MV-4-11 (cell line): ENCODE data around the gene SSH2.
"Not testable (repeated sequence)": the region's sequence is repeated elsewhere in the genome, so short reads cannot be mapped to it uniquely, and the experiment has no call there.

Experiments used
- DNase-seq: peaks from one replicate; lab custom pipeline; 2025; lab: John Stamatoyannopoulos, UW

SSH2 gene

GRCh38 chr17:29870836-29871465, 59.1 kb downstream of the SSH2 start:
- DNase-seq: no peak

DNA sequence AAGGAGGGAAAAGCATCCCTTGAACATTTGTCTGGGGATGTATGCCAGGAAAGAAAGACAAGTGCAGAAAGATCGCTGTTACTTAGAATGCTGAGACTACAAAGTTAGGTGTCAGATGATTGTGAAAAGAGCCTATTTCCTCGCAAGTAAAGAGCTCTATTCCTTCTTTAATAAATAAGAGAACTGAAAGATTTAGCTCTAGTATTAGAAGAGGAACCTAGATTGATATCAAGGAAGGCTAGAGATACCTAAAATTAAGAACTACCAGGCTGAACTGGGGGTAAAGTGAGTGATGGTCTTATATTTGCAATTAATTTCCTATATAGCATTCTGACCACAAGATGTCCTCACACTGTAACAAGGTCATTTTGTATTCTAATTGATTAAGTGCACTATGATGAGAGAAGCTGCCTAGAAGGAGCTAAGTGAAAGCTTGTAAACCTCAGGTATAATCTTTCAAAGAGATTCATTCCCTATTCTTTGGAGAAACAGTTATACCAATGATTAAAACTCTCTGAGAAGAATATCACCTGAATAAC, 62.3 kb downstream of the SSH2 start:
- no peak for DNase-seq

GRCh38 chr17:29866746-29867404, 63.2 kb downstream of the SSH2 start:
- no peak for DNase-seq

DNA sequence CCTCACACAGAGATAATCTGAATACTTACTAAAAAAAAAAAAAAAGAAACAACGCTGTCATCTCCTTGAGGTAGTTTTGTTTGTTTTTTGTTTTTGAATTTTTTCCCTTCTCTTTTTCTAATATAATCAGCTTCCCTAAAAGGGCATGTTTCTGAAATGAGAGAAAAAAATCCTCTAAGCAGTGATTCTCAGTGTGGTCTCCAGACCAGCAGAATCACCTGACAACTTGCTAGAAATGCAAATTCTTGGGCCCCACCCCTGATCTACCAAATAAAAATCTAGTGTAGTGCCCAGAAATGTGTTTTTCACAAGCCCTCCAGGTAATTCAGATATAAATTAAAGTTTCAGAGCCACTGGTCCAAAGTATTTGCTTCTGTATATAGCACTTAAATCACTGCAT, 65.4 kb downstream of the SSH2 start:
- DNase-seq: no peak

- DNase-seq: not testable (repeated sequence)
Observed at GRCh38 chr17:29864123-29864522, 65.9 kb downstream of the SSH2 start.

GRCh38 chr17:29862951-29863350, 67.1 kb downstream of the SSH2 start:
- DNase-seq: no peak

DNA sequence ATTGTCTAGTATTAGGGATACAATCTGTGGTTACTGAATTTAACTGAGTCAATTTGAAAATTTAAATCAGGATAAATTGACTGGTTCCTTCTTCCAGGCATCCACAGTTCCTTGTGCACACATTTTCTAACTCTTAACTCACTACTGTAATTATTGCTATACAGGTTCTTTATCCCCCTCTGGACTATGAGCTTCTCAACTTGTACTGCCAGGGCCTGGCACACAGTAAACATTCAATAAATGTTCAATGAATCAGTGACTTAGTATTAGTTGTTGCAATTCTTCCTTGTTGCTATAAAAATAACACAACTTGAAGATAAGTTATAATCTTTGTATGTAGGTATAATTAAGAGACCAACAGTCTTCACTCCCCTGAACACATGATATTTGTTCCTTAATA, 67.9 kb downstream of the SSH2 start:
- no peak for DNase-seq

DNA sequence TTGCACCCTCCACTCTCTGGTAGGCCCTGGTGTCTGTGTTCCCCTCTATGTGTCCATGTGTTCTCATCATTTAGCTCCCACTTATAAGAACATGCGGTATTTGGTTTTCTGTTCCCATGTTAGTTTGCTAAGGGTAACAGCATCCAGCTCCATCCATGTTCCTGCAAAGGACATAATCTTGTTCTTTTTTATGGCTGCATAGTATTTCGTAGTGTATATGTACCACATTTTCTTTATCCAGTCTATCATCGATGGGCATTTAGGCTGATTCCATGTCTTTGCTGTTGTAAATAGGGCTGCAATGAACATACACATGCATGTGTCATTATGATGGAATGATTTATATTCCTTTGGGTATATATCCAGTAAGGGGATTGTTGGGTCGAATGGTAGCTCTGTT, 70.6 kb downstream of the SSH2 start:
- DNase-seq: not testable (repeated sequence)

GRCh38 chr17:29857823-29858222, 72.2 kb downstream of the SSH2 start:
- DNase-seq: no peak

GRCh38 chr17:29857105-29857504, 72.9 kb downstream of the SSH2 start:
- DNase-seq: not testable (repeated sequence)

DNA sequence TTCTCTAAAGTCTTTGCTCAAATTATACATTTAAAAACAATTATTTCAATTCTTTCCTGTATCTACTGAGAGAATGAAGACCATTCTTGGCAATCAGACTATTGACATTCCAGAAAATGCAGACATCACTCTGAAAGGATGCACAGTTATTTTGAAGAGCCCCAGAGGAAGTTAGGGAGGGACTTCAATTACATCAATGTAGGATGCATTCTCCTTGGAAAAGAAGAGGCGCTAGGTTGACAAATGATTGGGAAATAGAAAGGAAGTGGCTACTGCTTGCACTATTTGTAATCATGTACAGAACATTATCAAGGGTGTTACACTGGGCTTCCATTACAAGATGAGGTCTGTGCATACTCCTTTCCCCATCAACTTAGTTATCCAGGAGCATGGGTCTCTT, 74.3 kb downstream of the SSH2 start:
- peak; percentile 59 for DNase-seq

DNA sequence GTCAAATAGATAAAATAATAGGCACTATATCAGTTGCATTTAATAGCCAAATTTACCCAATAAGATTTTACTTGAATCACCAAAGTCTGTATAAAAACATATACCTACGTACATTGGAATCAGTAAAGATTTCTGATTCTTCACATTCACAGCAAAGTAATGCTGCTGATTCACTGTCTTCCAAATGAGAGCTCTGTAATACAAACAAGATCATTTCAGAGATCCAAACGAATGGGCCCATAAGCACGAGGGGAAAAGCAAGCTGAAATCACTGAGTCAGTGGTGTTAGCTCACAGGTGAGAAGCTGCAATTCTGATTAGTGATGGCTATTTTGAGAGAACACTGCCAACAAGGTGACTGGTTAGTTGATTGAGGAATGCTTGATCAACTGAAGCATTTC, 81.3 kb downstream of the SSH2 start:
- DNase-seq: no peak

- DNase-seq: peak; percentile 7
Observed at GRCh38 chr17:29847527-29848400, 82.3 kb downstream of the SSH2 start.

DNA sequence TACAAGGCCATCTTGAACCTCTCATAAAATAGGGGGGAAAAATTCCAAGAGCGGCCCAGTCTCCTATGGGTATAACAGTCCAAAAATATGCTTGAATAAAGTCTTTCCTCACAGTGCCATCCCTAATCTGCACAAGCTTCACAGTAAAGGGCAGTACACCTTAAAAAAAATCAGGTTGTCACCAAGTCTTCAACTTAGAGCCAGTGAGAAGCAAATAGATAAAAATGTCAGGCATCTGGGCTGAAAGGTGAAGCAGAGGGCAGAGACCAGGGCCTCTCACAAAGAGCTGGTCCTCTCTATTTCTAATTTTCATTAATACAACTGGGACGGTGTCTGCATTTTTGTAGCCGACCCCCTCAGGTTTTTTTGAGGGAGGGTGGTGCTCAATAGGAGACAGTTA, 82.9 kb downstream of the SSH2 start:
- no peak for DNase-seq

- no peak for DNase-seq
Observed at GRCh38 chr17:29846298-29846697, 83.7 kb downstream of the SSH2 start.

- DNase-seq: no peak
Observed at GRCh38 chr17:29844339-29845048, 85.5 kb downstream of the SSH2 start.

DNA sequence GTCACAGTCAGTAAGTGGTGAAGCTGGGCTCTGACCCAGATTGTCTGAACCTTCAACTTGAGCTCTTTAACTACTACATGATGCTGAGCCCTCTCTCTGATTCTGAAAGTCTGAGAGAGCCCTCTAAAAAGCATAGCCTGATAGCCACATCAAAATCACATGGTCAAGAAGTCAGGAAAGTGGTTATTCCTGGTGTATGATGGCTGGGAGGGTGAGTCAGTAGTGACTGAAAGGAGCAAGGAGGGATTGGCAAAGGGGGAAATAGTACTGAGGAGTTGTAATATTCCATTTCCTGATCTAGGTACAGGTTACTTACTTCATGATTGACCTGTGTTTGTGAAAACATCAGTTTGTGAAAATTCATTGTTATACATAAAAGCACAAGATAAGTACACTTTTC, 89.1 kb downstream of the SSH2 start:
- DNase-seq: no peak

DNA sequence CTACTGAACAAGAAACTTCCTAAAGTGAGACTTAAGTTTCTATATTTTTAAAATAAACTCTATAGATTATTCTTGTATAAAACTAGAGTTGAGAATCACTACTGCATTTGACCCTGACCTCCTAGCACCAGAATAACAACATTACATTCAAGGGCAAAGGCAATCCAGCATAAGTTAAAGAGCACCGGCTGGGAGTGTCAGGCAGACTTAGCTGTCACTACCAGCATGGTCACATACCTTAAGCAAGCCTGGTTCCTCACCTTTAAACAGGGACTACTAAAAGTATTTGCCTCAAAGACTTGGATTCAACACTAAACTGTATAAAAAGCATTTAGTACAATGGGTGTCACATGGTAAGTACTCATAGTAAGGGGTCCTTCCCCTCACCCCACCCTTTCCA, 90.4 kb downstream of the SSH2 start:
- DNase-seq: no peak

DNA sequence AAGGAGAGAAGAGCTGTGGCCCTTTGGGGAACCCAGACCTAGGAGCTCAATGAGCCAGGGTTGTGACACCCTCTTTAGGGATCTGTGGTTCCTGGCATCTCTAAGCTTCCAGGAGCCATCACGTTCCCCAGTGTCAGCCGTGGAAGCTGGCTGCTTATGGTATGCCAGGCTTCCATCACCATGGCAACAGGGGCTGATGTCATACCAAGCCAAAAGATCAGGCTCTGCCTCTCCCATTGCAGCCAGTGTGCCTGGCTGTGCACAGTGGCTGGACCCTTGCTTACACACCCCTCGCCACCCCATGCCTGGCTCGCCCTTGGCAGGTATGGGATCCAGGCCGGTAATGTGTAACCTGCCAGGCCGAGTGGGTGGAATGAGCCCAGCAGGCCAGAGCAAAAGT, 91.1 kb downstream of the SSH2 start:
- peak; percentile 3 for DNase-seq

GRCh38 chr17:29837531-29837930, 92.5 kb downstream of the SSH2 start:
- no peak for DNase-seq

- DNase-seq: peak; percentile 95
Observed at GRCh38 chr17:29836643-29837042, 93.4 kb downstream of the SSH2 start.
